ENCODE data around the gene ALDH3B1. TPM values are rescaled to one million over a fixed set of nuclear protein-coding genes. Genes with fewer than 3 reads are reported as not detected.
A peak's percentile ranks its signal among the peaks of the same experiment; 100 is the strongest.

The ALDH3B1 gene
- total RNA-seq, 1 experiment from 2014 or later, result not detected

DNA sequence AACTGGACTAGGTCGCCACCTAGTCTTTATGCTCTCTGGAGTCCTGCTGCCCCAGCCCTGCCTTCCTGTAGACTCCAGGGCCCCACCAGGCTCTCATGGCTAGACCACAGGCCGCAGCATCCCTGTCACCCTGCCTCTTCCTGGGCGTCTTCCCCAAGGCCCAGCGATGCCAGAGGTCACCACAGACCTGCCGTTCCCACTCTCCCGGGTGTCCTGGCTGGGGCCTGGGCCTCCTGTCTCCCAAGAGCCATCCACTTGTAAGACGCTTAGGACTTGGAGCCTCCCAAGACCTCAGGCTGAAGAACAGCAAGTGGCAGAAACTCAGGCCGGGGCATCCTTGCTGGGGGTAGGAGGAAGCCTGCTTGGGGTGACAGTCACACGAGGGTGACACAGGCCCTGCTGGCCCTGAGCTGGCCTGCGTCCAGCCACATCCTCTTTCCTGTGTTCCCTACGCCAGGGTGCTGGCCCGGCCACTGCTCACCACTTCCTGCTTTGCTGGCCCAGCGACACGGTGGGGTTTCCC, 26.7 kb downstream of the ALDH3B1 start:
- Histone ChIP-seq H3K9me2 (replicated peaks; ENCODE audit: insufficient read depth, low read length) (no peaks in the 10 kb centered on the region), H3K4me3 (ENCODE audit: low read length) (no peak overlapping the region), H4K20me1 (ENCODE audit: insufficient read depth, low read depth, low read length) (no peaks in the 10 kb centered on the region), H2AFZ (ENCODE audit: low read length) (no peak overlapping the region), H3K27me3 (ENCODE audit: low read length) (no peaks in the 10 kb centered on the region), H3K36me3 (ENCODE audit: insufficient read depth, low read length) (peaks cover 9% of the 10 kb centered on the region), H3K9ac (ENCODE audit: low read length) (no peak overlapping the region), H3K79me2 (ENCODE audit: low read length) (peaks cover 20% of the 10 kb centered on the region), H3K4me1 (ENCODE audit: low read length) (peaks cover 44% of the 10 kb centered on the region), H3K4me2 (ENCODE audit: low read depth, low read length, poor library complexity, severe bottlenecking) (no peak overlapping the region), H3K9me3 (ENCODE audit: low read length) (no peaks in the 10 kb centered on the region), H3K27ac (ENCODE audit: low read length) (no peak overlapping the region)
- DNase-seq, result no peak

- no peak for DNase-seq
- peak overlapping the region; percentile 72; the same call in 1 of the 2 replicates for H3K9ac ChIP-seq (ENCODE audit: low read length)
- H3K4me1 ChIP-seq (ENCODE audit: low read length), result peaks cover 40% of the 10 kb centered on the region
- H3K27me3 ChIP-seq (ENCODE audit: low read length), result no peaks in the 10 kb centered on the region
- H3K79me2 ChIP-seq (ENCODE audit: low read length), result peaks cover 12% of the 10 kb centered on the region
- H3K4me2 ChIP-seq (ENCODE audit: low read depth, low read length, poor library complexity, severe bottlenecking), result no peak overlapping the region
- peak overlapping the region; percentile 81; the same call in 1 of the 2 replicates for H3K27ac ChIP-seq (ENCODE audit: low read length)
- H4K20me1 ChIP-seq (ENCODE audit: insufficient read depth, low read depth, low read length), result no peaks in the 10 kb centered on the region
- no peak overlapping the region for H3K4me3 ChIP-seq (ENCODE audit: low read length)
- H3K9me3 ChIP-seq (ENCODE audit: low read length), result no peaks in the 10 kb centered on the region
- no peak overlapping the region for H2AFZ ChIP-seq (ENCODE audit: low read length)
- peaks cover 9% of the 10 kb centered on the region for H3K36me3 ChIP-seq (ENCODE audit: insufficient read depth, low read length)
- H3K9me2 ChIP-seq (replicated peaks; ENCODE audit: insufficient read depth, low read length), result no peaks in the 10 kb centered on the region
Observed at GRCh38 chr11:68037411-68038225, 27.5 kb downstream of the ALDH3B1 start.

GRCh38 chr11:68038226-68038717, 28.1 kb downstream of the ALDH3B1 start:
- H3K4me3 ChIP-seq (ENCODE audit: low read length), result peak overlapping the region; percentile 71
- H3K4me2 ChIP-seq (ENCODE audit: low read depth, low read length, poor library complexity, severe bottlenecking), result peak overlapping the region; percentile 72
- DNase-seq, result no peak
- H3K27ac ChIP-seq (ENCODE audit: low read length), result peak overlapping the region; percentile 81
- peaks cover 9% of the 10 kb centered on the region; the same call in 1 of the 2 replicates for H3K79me2 ChIP-seq (ENCODE audit: low read length)
- no peaks in the 10 kb centered on the region for H3K27me3 ChIP-seq (ENCODE audit: low read length)
- peaks cover 9% of the 10 kb centered on the region for H3K36me3 ChIP-seq (ENCODE audit: insufficient read depth, low read length)
- no peaks in the 10 kb centered on the region for H3K9me3 ChIP-seq (ENCODE audit: low read length)
- peaks cover 40% of the 10 kb centered on the region for H3K4me1 ChIP-seq (ENCODE audit: low read length)
- H3K9ac ChIP-seq (ENCODE audit: low read length), result peak overlapping the region; percentile 72
- no peaks in the 10 kb centered on the region for H3K9me2 ChIP-seq (replicated peaks; ENCODE audit: insufficient read depth, low read length)
- H4K20me1 ChIP-seq (ENCODE audit: insufficient read depth, low read depth, low read length), result no peaks in the 10 kb centered on the region
- H2AFZ ChIP-seq (ENCODE audit: low read length), result peak overlapping the region; percentile 37; the same call in 1 of the 2 replicates

GRCh38 chr11:68038718-68039525, 28.8 kb downstream of the ALDH3B1 start, which contains the start of gene TCIRG1:
TSS of gene TCIRG1 (plus strand) at chr11:68039025. CDS start at chr11:68041272, 2,247 bp downstream.
- Histone ChIP-seq H4K20me1 (ENCODE audit: insufficient read depth, low read depth, low read length) (no peaks in the 10 kb centered on the region), H3K9me2 (replicated peaks; ENCODE audit: insufficient read depth, low read length) (no peaks in the 10 kb centered on the region), H3K4me2 (ENCODE audit: low read depth, low read length, poor library complexity, severe bottlenecking) (peak within 1 kb of the TSS; percentile 72), H3K4me3 (ENCODE audit: low read length) (peak within 1 kb of the TSS; percentile 71), H3K9me3 (ENCODE audit: low read length) (no peaks in the 10 kb centered on the region), H3K27ac (ENCODE audit: low read length) (peak within 1 kb of the TSS; percentile 81), H3K36me3 (ENCODE audit: insufficient read depth, low read length) (peaks cover 3% of the 10 kb centered on the region; the same call in 1 of the 2 replicates), H2AFZ (ENCODE audit: low read length) (peak within 1 kb of the TSS; percentile 37; the same call in 1 of the 2 replicates), H3K27me3 (ENCODE audit: low read length) (no peaks in the 10 kb centered on the region), H3K79me2 (ENCODE audit: low read length) (peaks cover 9% of the 10 kb centered on the region; the same call in 1 of the 2 replicates), H3K9ac (ENCODE audit: low read length) (peak within 1 kb of the TSS; percentile 72), H3K4me1 (ENCODE audit: low read length) (peaks cover 40% of the 10 kb centered on the region)
- peak; percentile 82 for DNase-seq

GRCh38 chr11:68039526-68040086, 29.5 kb downstream of the ALDH3B1 start:
- H3K9ac ChIP-seq (ENCODE audit: low read length), result peak overlapping the region; percentile 72
- no peaks in the 10 kb centered on the region for H3K9me3 ChIP-seq (ENCODE audit: low read length)
- no peaks in the 10 kb centered on the region for H4K20me1 ChIP-seq (ENCODE audit: insufficient read depth, low read depth, low read length)
- peak overlapping the region; percentile 81 for H3K27ac ChIP-seq (ENCODE audit: low read length)
- peak overlapping the region; percentile 71 for H3K4me3 ChIP-seq (ENCODE audit: low read length)
- peak overlapping the region; percentile 72 for H3K4me2 ChIP-seq (ENCODE audit: low read depth, low read length, poor library complexity, severe bottlenecking)
- peaks cover 9% of the 10 kb centered on the region; the same call in 1 of the 2 replicates for H3K79me2 ChIP-seq (ENCODE audit: low read length)
- no peaks in the 10 kb centered on the region for H3K36me3 ChIP-seq (ENCODE audit: insufficient read depth, low read length)
- H3K9me2 ChIP-seq (replicated peaks; ENCODE audit: insufficient read depth, low read length), result no peaks in the 10 kb centered on the region
- no peak overlapping the region; the same call in 1 of the 2 replicates for H2AFZ ChIP-seq (ENCODE audit: low read length)
- H3K4me1 ChIP-seq (ENCODE audit: low read length), result peaks cover 40% of the 10 kb centered on the region
- no peak for DNase-seq
- no peaks in the 10 kb centered on the region for H3K27me3 ChIP-seq (ENCODE audit: low read length)

GRCh38 chr11:68040101-68040956, 30.2 kb downstream of the ALDH3B1 start:
- peak; percentile 80 for DNase-seq
- Histone ChIP-seq H4K20me1 (ENCODE audit: insufficient read depth, low read depth, low read length) (no peaks in the 10 kb centered on the region), H3K79me2 (ENCODE audit: low read length) (peaks cover 9% of the 10 kb centered on the region; the same call in 1 of the 2 replicates), H3K9me3 (ENCODE audit: low read length) (no peaks in the 10 kb centered on the region), H3K4me3 (ENCODE audit: low read length) (peak overlapping the region; percentile 71), H3K9me2 (replicated peaks; ENCODE audit: insufficient read depth, low read length) (no peaks in the 10 kb centered on the region), H3K4me1 (ENCODE audit: low read length) (peaks cover 40% of the 10 kb centered on the region), H3K27ac (ENCODE audit: low read length) (peak overlapping the region; percentile 81), H2AFZ (ENCODE audit: low read length) (peak overlapping the region; percentile 48; the same call in 1 of the 2 replicates), H3K9ac (ENCODE audit: low read length) (peak overlapping the region; percentile 72), H3K4me2 (ENCODE audit: low read depth, low read length, poor library complexity, severe bottlenecking) (peak overlapping the region; percentile 72), H3K36me3 (ENCODE audit: insufficient read depth, low read length) (no peaks in the 10 kb centered on the region), H3K27me3 (ENCODE audit: low read length) (no peaks in the 10 kb centered on the region)

- H3K9me2 ChIP-seq (replicated peaks; ENCODE audit: insufficient read depth, low read length), result no peaks in the 10 kb centered on the region
- peaks cover 9% of the 10 kb centered on the region; the same call in 1 of the 2 replicates for H3K79me2 ChIP-seq (ENCODE audit: low read length)
- H3K9ac ChIP-seq (ENCODE audit: low read length), result peak overlapping the region; percentile 72
- peak overlapping the region; percentile 71 for H3K4me3 ChIP-seq (ENCODE audit: low read length)
- H4K20me1 ChIP-seq (ENCODE audit: insufficient read depth, low read depth, low read length), result no peaks in the 10 kb centered on the region
- no peaks in the 10 kb centered on the region for H3K9me3 ChIP-seq (ENCODE audit: low read length)
- peak overlapping the region; percentile 72 for H3K4me2 ChIP-seq (ENCODE audit: low read depth, low read length, poor library complexity, severe bottlenecking)
- no peaks in the 10 kb centered on the region for H3K36me3 ChIP-seq (ENCODE audit: insufficient read depth, low read length)
- DNase-seq, result no peak
- H3K27me3 ChIP-seq (ENCODE audit: low read length), result no peaks in the 10 kb centered on the region
- no peak overlapping the region for H2AFZ ChIP-seq (ENCODE audit: low read length)
- peak overlapping the region; percentile 81 for H3K27ac ChIP-seq (ENCODE audit: low read length)
- H3K4me1 ChIP-seq (ENCODE audit: low read length), result peaks cover 40% of the 10 kb centered on the region
Observed at GRCh38 chr11:68040957-68041591, 30.9 kb downstream of the ALDH3B1 start.

Measured in Karpas-422 (cell line).